NCI-H128 (cell line): ENCODE results near the gene RALGAPA1.
"Not testable (repeated sequence)": the region's sequence is repeated elsewhere in the genome, so short reads cannot be mapped to it uniquely, and the experiment has no call there.

Source experiments
- DNase-seq: peaks from one replicate; lab custom pipeline; 2025; ENCODE audit not compliant: unreplicated experiment; lab: John Stamatoyannopoulos, UW

Gene RALGAPA1

GRCh38 chr14:35821564-35822411, 12.7 kb upstream of the RALGAPA1 start:
- DNase-seq: no peak

- DNase-seq: no peak
Observed at GRCh38 chr14:35819591-35820540, 10.8 kb upstream of the RALGAPA1 start.

GRCh38 chr14:35818346-35819115, 9.4 kb upstream of the RALGAPA1 start:
- no peak for DNase-seq

- peak; percentile 15 for DNase-seq
Observed at GRCh38 chr14:35814371-35815005, 5.4 kb upstream of the RALGAPA1 start.

GRCh38 chr14:35810963-35811362, 1.9 kb upstream of the RALGAPA1 start:
- DNase-seq: no peak

- no peak for DNase-seq
Observed at GRCh38 chr14:35809597-35809996, 502 bp upstream of the RALGAPA1 start.

- DNase-seq: no peak
Observed at GRCh38 chr14:35808076-35808637, 938 bp downstream of the RALGAPA1 start.

- no peak for DNase-seq
Observed at GRCh38 chr14:35807131-35807961, 1.7 kb downstream of the RALGAPA1 start.

GRCh38 chr14:35806006-35806907, 2.8 kb downstream of the RALGAPA1 start:
- no peak for DNase-seq

GRCh38 chr14:35797796-35798195, 11.3 kb downstream of the RALGAPA1 start:
- no peak for DNase-seq

- DNase-seq: no peak
Observed at GRCh38 chr14:35789651-35790050, 19.4 kb downstream of the RALGAPA1 start.

GRCh38 chr14:35786856-35787255, 22.2 kb downstream of the RALGAPA1 start:
- DNase-seq: no peak

- no peak for DNase-seq
Observed at GRCh38 chr14:35783699-35784098, 25.4 kb downstream of the RALGAPA1 start.

- no peak for DNase-seq
Observed at GRCh38 chr14:35779368-35779767, 29.7 kb downstream of the RALGAPA1 start.

GRCh38 chr14:35777550-35777949, 31.5 kb downstream of the RALGAPA1 start:
- DNase-seq: not testable (repeated sequence)

- DNase-seq: no peak
Observed at GRCh38 chr14:35776823-35777222, 32.3 kb downstream of the RALGAPA1 start.

GRCh38 chr14:35776085-35776484, 33.0 kb downstream of the RALGAPA1 start:
- DNase-seq: not testable (repeated sequence)

- DNase-seq: no peak
Observed at GRCh38 chr14:35766700-35767082, 42.4 kb downstream of the RALGAPA1 start.
